SH-SY5Y (cell line): Measurements from ENCODE around the gene TUBB2A.
A peak's percentile ranks its signal among the peaks of the same experiment; 100 is the strongest.

Experiments used
- GATA2 ChIP-seq: IDR thresholded peaks from 2 replicates; pipeline ENCODE4 v1.6.1; 2011; ENCODE audit warnings: mild to moderate bottlenecking, low read depth, low read length
- GATA3 ChIP-seq: IDR thresholded peaks from 2 replicates; pipeline ENCODE4 v1.6.1; 2011; ENCODE audit warnings: low read depth, mild to moderate bottlenecking, low read length, moderate library complexity

Gene TUBB2A

GRCh38 chr6:3157131-3157933 is at the start of gene TUBB2A:
Gene TUBB2A, minus strand, starts transcription at chr6:3157544. Its CDS starts 81 bp downstream, at chr6:3157463.
- TF ChIP-seq GATA3, result no peak
- TF ChIP-seq GATA2, result no peak

GRCh38 chr6:3206339-3207015 is 49.1 kb upstream of the TUBB2A start:
- TF ChIP-seq GATA2 (no peak), GATA3 (no peak)

GRCh38 chr6:3205913-3206312 is 48.6 kb upstream of the TUBB2A start:
- TF ChIP-seq GATA3, result no peak
- TF ChIP-seq GATA2, result no peak

- TF ChIP-seq GATA3 (no peak), GATA2 (no peak)
Observed at GRCh38 chr6:3204921-3205320, 47.6 kb upstream of the TUBB2A start.

GRCh38 chr6:3202999-3203696 is 45.8 kb upstream of the TUBB2A start:
- TF ChIP-seq GATA3 (no peak), GATA2 (no peak)

- TF ChIP-seq GATA2 (no peak), GATA3 (no peak)
Observed at GRCh38 chr6:3201388-3201787, 44.0 kb upstream of the TUBB2A start.

- no peak for TF ChIP-seq GATA2
- TF ChIP-seq GATA3, result no peak
Observed at GRCh38 chr6:3200682-3201081, 43.3 kb upstream of the TUBB2A start.

- TF ChIP-seq GATA3 (no peak), GATA2 (no peak)
Observed at GRCh38 chr6:3199382-3199781, 42.0 kb upstream of the TUBB2A start.

GRCh38 chr6:3196770-3197169 is 39.4 kb upstream of the TUBB2A start:
- TF ChIP-seq GATA3 (no peak), GATA2 (no peak)

GRCh38 chr6:3195695-3196497 is 38.6 kb upstream of the TUBB2A start:
- TF ChIP-seq GATA3, result no peak
- TF ChIP-seq GATA2, result no peak

GRCh38 chr6:3195420-3195694 is 38.0 kb upstream of the TUBB2A start:
- TF ChIP-seq GATA3 (no peak), GATA2 (no peak)

- TF ChIP-seq GATA3 (no peak), GATA2 (peak; percentile 58)
Observed at GRCh38 chr6:3194535-3195419, 37.4 kb upstream of the TUBB2A start.

- TF ChIP-seq GATA3 (no peak), GATA2 (no peak)
Observed at GRCh38 chr6:3193102-3193849, 35.9 kb upstream of the TUBB2A start.
